ENCODE measurements around the gene ELMOD3.
"Not testable (repeated sequence)": the region's sequence is repeated elsewhere in the genome, so short reads cannot be mapped to it uniquely, and the experiment has no call there.

Gene ELMOD3

GRCh38 chr2:85429213-85429923 is 74.8 kb downstream of the ELMOD3 start:
- FAIRE-seq = no peak

- FAIRE-seq = no peak
These were observed 75.3 kb downstream of the ELMOD3 start for GRCh38 chr2:85429924-85430289.

GRCh38 chr2:85430752-85431569 is 76.4 kb downstream of the ELMOD3 start:
- FAIRE-seq = no peak

GRCh38 chr2:85431570-85432205 is 77.1 kb downstream of the ELMOD3 start:
- FAIRE-seq = no peak

- FAIRE-seq = no peak
These were observed 79.0 kb downstream of the ELMOD3 start for GRCh38 chr2:85433511-85434089.

- no peak for FAIRE-seq
These were observed 80.1 kb downstream of the ELMOD3 start for GRCh38 chr2:85434696-85435095.

- no peak for FAIRE-seq
These were observed 80.8 kb downstream of the ELMOD3 start for GRCh38 chr2:85435220-85435958.

- FAIRE-seq = no peak
These were observed 81.6 kb downstream of the ELMOD3 start for GRCh38 chr2:85435981-85436835.

GRCh38 chr2:85436836-85437487 is 82.4 kb downstream of the ELMOD3 start:
- no peak for FAIRE-seq

GRCh38 chr2:85437488-85438200 is 83.1 kb downstream of the ELMOD3 start:
- no peak for FAIRE-seq

GRCh38 chr2:85438201-85439024 is 83.8 kb downstream of the ELMOD3 start:
- FAIRE-seq = no peak

- FAIRE-seq = no peak
These were observed 84.5 kb downstream of the ELMOD3 start for GRCh38 chr2:85439025-85439472.

GRCh38 chr2:85439569-85439968 is 85.0 kb downstream of the ELMOD3 start:
- not testable (repeated sequence) for FAIRE-seq

- no peak for FAIRE-seq
These were observed 85.4 kb downstream of the ELMOD3 start for GRCh38 chr2:85439986-85440385.

GRCh38 chr2:85440729-85441128 is 86.2 kb downstream of the ELMOD3 start:
- FAIRE-seq = no peak
